Subcutaneous abdominal adipose tissue (tissue), 5 donors: ENCODE data around the gene LRBA.

Source experiments
- H3K27ac ChIP-seq: one replicate; pipeline ENCODE4 v1.7.0; 2013; ENCODE audit warnings: low read depth, mild to moderate bottlenecking, inconsistent platforms, low read length, moderate library complexity
- H3K27me3 ChIP-seq, 5 donors: one replicate each; pipeline ENCODE4 v1.7.0; 2013; ENCODE audit warnings: low read length in 5 of 5, inconsistent platforms in 1 of 5; ENCODE audit not compliant: control insufficient read depth in 5 of 5, insufficient read depth in 4 of 5
- H3K36me3 ChIP-seq, 5 donors: one replicate each; pipeline ENCODE4 v1.7.0; 2013; ENCODE audit warnings: low read length in 5 of 5; ENCODE audit not compliant: control insufficient read depth in 5 of 5, insufficient read depth in 5 of 5
- H3K4me1 ChIP-seq, 5 donors: one replicate each; pipeline ENCODE4 v1.7.0; 2013; ENCODE audit warnings: low read length in 5 of 5, mild to moderate bottlenecking in 3 of 5, moderate library complexity in 1 of 5; ENCODE audit not compliant: control insufficient read depth in 5 of 5, insufficient read depth in 5 of 5
- H3K4me3 ChIP-seq, 5 donors: one replicate each; pipeline ENCODE4 v1.7.0; 2013; ENCODE audit warnings: low read length in 5 of 5, low read depth in 1 of 5
- H3K9ac ChIP-seq, 5 donors: one replicate each; pipeline ENCODE4 v1.7.0; 2013; ENCODE audit warnings: low read length in 5 of 5, mild to moderate bottlenecking in 4 of 5, moderate library complexity in 3 of 5
- H3K9me3 ChIP-seq, 5 donors: one replicate each; pipeline ENCODE4 v1.7.0; 2013; ENCODE audit warnings: low read length in 5 of 5; ENCODE audit not compliant: control insufficient read depth in 5 of 5
- donor health status: healthy.
- donor health status: healthy.
- donor health status: healthy.
- donor health status: healthy.
- donor health status: healthy.

LRBA gene

GRCh38 chr4:150896497-150896896, 118.6 kb downstream of the LRBA start:
- Histone ChIP-seq H3K27me3 (no peaks in the 10 kb centered on the region), H3K4me1 (no peaks in the 10 kb centered on the region), H3K36me3 (peaks cover 3 to 26% (median 9%) of the 10 kb centered on the region in 5 donors), H3K27ac (no peak overlapping the region), H3K9me3 (no peaks in the 10 kb centered on the region), H3K9ac (no peak overlapping the region), H3K4me3 (no peak overlapping the region)

- Histone ChIP-seq H3K9me3 (no peaks in the 10 kb centered on the region), H3K27me3 (no peaks in the 10 kb centered on the region), H3K4me1 (no peaks in the 10 kb centered on the region), H3K27ac (no peak overlapping the region), H3K36me3 (peaks cover 0 to 10% (median 3%) of the 10 kb centered on the region in 5 donors), H3K4me3 (no peak overlapping the region), H3K9ac (no peak overlapping the region)
These were observed 124.8 kb downstream of the LRBA start for GRCh38 chr4:150890246-150890645.

GRCh38 chr4:150889306-150889705, 125.8 kb downstream of the LRBA start:
- no peak overlapping the region for H3K9ac ChIP-seq
- H3K36me3 ChIP-seq = peaks cover 0 to 10% (median 3%) of the 10 kb centered on the region in 5 donors
- peaks cover 0 to 3% (median 0%) of the 10 kb centered on the region in 5 donors for H3K4me1 ChIP-seq
- H3K27ac ChIP-seq = no peak overlapping the region
- no peaks in the 10 kb centered on the region for H3K27me3 ChIP-seq
- no peaks in the 10 kb centered on the region for H3K9me3 ChIP-seq
- H3K4me3 ChIP-seq = no peak overlapping the region

GRCh38 chr4:150888625-150889024, 126.5 kb downstream of the LRBA start:
- peaks cover 0 to 10% (median 3%) of the 10 kb centered on the region in 5 donors for H3K36me3 ChIP-seq
- H3K9me3 ChIP-seq = no peaks in the 10 kb centered on the region
- H3K9ac ChIP-seq = no peak overlapping the region
- no peak overlapping the region for H3K27ac ChIP-seq
- H3K4me3 ChIP-seq = no peak overlapping the region
- no peaks in the 10 kb centered on the region for H3K27me3 ChIP-seq
- peaks cover 0 to 3% (median 0%) of the 10 kb centered on the region in 5 donors for H3K4me1 ChIP-seq

GRCh38 chr4:150888217-150888616, 126.9 kb downstream of the LRBA start:
- H3K9ac ChIP-seq = no peak overlapping the region
- no peak overlapping the region for H3K4me3 ChIP-seq
- H3K9me3 ChIP-seq = no peaks in the 10 kb centered on the region
- H3K4me1 ChIP-seq = peaks cover 0 to 3% (median 0%) of the 10 kb centered on the region in 5 donors
- no peak overlapping the region for H3K27ac ChIP-seq
- peaks cover 0 to 10% (median 3%) of the 10 kb centered on the region in 5 donors for H3K36me3 ChIP-seq
- no peaks in the 10 kb centered on the region for H3K27me3 ChIP-seq

GRCh38 chr4:150886597-150886996, 128.5 kb downstream of the LRBA start:
- H3K27me3 ChIP-seq = no peaks in the 10 kb centered on the region
- H3K9me3 ChIP-seq = no peaks in the 10 kb centered on the region
- H3K36me3 ChIP-seq = no peaks in the 10 kb centered on the region
- no peak overlapping the region for H3K27ac ChIP-seq
- H3K4me3 ChIP-seq = no peak overlapping the region
- peaks cover 0 to 3% (median 0%) of the 10 kb centered on the region in 5 donors for H3K4me1 ChIP-seq
- no peak overlapping the region for H3K9ac ChIP-seq

- Histone ChIP-seq H3K9ac (peak overlapping the region in 1 of 5 donors; percentile 66), H3K27ac (no peak overlapping the region), H3K36me3 (peaks cover 0 to 3% (median 0%) of the 10 kb centered on the region in 5 donors), H3K4me1 (peaks cover 0 to 3% (median 0%) of the 10 kb centered on the region in 5 donors), H3K27me3 (no peaks in the 10 kb centered on the region), H3K4me3 (no peak overlapping the region), H3K9me3 (no peaks in the 10 kb centered on the region)
These were observed 130.5 kb downstream of the LRBA start for GRCh38 chr4:150884625-150885024.

GRCh38 chr4:150875367-150875766, 139.7 kb downstream of the LRBA start:
- H3K27me3 ChIP-seq = no peaks in the 10 kb centered on the region
- no peak overlapping the region for H3K27ac ChIP-seq
- no peak overlapping the region for H3K9ac ChIP-seq
- H3K4me1 ChIP-seq = peaks cover 0 to 4% (median 0%) of the 10 kb centered on the region in 5 donors
- H3K36me3 ChIP-seq = peaks cover 0 to 6% (median 3%) of the 10 kb centered on the region in 5 donors
- H3K9me3 ChIP-seq = no peaks in the 10 kb centered on the region
- no peak overlapping the region for H3K4me3 ChIP-seq

- no peaks in the 10 kb centered on the region for H3K9me3 ChIP-seq
- no peak overlapping the region for H3K27ac ChIP-seq
- no peaks in the 10 kb centered on the region for H3K27me3 ChIP-seq
- H3K9ac ChIP-seq = peak overlapping the region in 1 of 5 donors; percentile 5
- peaks cover 0 to 4% (median 0%) of the 10 kb centered on the region in 5 donors for H3K4me1 ChIP-seq
- no peak overlapping the region for H3K4me3 ChIP-seq
- peaks cover 0 to 3% (median 3%) of the 10 kb centered on the region in 5 donors for H3K36me3 ChIP-seq
These were observed 140.5 kb downstream of the LRBA start for GRCh38 chr4:150874338-150875226.

GRCh38 chr4:150867148-150867547, 147.9 kb downstream of the LRBA start:
- H3K4me1 ChIP-seq = no peaks in the 10 kb centered on the region
- no peak overlapping the region for H3K9ac ChIP-seq
- H3K36me3 ChIP-seq = peaks cover 0 to 3% (median 0%) of the 10 kb centered on the region in 5 donors
- H3K27me3 ChIP-seq = no peaks in the 10 kb centered on the region
- H3K9me3 ChIP-seq = no peaks in the 10 kb centered on the region
- H3K27ac ChIP-seq = no peak overlapping the region
- no peak overlapping the region for H3K4me3 ChIP-seq
